ENCODE measurements around the gene DRC1.
A peak's percentile ranks its signal among the peaks of the same experiment; 100 is the strongest.
"Not testable (repeated sequence)": the region's sequence is repeated elsewhere in the genome, so short reads cannot be mapped to it uniquely, and the experiment has no call there.

DRC1 gene

DNA sequence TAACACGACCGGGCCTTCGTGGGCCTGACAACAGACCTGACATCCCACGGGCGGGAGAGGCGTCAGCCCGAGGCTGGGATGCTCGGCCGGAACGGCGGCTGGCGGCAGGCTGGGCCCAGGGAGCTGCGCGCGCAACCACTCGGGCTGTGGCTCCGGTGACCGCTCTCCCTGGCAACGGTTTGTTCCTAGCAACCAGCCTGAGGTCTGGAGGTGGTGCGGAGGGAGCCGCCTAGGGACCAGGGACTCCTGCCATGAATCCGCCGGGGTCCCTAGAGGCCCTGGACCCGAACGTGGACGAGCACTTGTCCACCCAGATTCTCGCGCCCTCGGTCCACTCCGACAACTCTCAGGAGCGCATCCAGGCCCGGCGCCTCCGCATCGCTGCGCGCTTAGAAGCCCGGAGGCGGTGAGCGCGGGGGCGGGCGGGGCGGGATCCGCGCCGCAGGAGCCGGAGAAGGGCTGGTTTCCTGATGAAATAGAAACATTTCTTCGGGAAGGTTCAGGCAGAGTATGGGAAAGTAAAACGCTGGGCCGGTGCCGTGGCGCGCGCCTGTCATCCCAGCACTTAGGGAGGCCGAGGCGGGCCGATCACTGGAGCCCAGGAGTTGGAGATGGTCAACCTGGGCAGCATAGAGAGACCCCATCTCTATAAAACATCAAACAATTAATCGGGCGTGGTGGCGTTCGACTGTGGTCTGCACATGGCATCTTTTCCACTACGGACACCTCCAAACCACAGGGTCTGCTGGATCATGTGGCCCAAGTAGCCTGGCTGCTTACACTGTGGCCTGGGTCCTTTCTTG, at the start of gene DRC1:
TSS of gene DRC1 (plus strand) at position 182 of the 803 bp plus-strand sequence. CDS start at position 252, 70 bp downstream.
- ATAC-seq = no peak
- peak; percentile 47 for DNase-seq

DNA sequence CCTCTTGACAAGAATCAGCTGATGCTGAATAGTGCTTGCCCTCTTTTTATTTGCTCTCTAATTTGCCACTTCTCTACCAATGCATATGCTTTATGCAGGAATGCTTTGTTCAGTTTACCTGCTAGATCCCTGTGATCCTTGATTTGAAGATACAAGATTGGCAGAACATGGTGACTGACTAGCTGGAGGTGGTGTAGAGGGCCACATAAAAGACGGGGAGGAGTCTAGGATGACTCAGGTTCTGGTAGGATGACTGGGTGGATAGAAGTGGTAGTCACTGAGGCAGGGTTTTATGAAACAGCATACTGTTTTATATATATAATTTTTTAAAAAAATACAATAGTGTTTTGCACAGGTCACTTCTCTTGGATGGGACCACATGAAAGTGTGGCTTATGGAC, 48.8 kb upstream of the DRC1 start:
- ATAC-seq (peak; percentile 97), DNase-seq (peak; percentile 23)

DNA sequence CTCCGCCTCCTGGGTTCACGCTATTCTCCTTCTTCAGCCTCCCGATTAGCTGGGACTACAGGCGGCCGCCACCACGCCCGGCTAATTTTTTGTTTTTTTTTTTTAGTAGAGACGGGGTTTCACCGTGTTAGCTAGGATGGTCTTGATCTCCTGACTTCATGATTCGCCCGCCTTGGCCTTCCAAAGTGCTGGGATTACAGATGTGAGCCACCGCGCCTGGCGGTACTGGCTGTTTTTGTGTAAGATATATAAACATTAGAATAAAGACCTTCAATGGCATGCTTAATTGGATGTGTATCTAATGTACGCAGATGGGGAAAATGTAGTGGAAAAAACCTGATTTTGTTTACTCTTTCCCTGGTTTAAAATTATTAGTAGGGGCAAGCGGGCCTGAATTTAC, 47.3 kb upstream of the DRC1 start:
- not testable (repeated sequence) for ATAC-seq, DNase-seq

DNA sequence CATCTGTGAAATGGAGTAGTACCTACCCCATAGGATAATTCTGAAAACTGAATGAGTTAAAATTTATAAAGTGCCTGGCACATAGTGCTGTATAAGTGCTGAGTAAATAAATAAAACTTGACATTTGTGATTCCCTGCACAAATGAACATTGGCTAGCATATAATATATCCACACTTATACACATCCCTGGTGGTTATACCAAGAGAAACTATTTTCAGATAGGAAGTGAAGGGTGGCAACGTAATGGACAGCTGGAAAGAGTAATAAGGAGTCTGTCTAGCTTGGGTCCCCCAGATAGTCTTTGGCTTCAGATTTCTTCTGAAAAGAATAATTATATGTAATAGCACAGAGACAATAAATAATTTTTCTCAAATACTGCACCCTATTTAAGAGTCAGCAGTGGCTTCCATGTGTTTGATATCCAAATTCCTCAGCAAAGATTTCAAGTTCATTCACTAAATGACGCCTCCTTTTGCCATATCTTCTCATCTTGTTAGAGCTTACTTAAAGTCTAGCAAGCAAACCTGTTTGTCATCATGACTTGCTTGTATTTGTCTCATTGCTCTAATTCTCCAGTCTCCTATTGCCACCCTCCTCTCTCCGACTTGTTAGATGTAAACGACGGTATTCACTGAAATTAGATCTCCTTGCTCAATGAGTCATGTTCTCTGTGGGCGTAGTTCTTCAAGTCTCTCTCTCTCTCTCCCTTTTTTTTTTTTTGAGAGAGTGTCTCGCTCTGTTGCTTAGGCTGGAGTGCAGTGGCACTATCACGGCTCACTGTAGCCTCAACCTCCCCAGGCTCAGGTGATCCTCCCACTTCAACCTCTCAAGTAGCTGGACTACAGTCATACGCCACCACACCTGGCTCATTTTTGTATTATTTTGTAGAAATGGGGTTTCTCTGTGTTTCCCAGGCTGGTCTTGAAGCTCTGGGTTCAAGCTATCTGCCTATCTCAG, 46.4 kb upstream of the DRC1 start:
- DNase-seq = no peak
- ATAC-seq = no peak

DNA sequence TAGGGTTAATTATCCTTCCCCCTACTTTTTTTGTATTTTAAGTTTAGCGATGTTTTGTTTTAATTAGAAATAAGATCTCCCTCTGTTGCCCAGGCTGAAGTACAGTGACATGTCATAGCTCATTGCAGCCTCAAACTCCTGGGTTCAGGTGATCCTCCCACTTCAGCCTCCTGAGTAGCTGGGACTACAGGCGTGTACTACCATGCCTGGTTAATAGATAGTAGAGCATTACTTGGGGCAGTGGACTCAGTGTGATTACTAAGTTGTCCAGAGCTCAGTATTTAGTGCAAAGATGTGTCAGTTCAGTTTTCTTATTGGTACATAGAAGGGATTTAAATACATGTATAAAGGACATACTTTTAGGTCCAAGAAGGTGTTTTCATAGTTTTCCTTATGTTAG, 45.6 kb upstream of the DRC1 start:
- no peak for ATAC-seq
- no peak for DNase-seq

DNA sequence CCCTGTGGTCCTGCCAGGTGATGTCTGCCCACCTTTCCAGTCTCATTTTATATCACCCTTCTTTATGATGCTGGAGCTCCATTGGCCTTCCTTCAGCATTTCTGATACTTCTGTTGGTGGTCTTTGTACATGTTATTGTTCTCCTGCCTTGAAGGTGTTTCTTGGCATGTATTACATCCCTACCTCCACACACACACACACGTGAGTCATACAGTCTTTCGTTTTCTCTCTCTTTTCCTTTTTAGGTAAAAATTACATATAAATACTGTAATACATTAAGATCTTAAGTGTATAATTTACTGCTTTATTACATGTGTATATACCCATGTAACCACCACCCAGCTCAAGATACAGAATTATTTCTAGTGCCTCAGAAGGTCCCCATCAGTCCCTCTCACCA, 44.9 kb upstream of the DRC1 start:
- no peak for DNase-seq
- ATAC-seq = no peak

DNA sequence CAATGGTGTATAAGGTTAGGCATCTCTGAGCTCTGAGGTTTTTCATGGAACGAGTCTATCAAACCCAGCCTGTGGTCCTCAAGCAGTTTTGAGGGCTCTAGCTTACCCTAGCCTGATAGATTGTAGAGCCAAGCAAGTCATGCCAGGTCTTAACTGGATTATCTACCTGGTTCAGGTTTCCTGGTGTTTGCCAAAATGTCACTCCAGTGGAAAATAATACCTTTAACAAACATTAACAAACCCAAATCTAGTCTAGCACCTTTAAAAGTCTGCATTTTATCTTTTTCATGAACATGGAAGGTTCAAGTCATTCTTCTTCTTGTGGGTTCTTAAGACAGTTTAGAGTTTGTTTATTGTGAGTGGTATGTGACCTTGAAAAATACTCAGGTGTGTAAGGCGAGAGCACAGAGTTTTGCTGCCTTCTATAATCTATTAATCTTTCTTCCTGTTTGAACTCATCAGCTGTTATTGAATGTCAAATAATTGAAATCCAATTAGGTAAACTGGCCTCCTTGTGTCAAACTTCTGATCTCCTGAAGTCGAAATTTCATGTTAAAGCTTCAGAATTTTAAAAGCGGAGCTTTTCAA, 41.7 kb upstream of the DRC1 start:
- DNase-seq (no peak), ATAC-seq (no peak)

DNA sequence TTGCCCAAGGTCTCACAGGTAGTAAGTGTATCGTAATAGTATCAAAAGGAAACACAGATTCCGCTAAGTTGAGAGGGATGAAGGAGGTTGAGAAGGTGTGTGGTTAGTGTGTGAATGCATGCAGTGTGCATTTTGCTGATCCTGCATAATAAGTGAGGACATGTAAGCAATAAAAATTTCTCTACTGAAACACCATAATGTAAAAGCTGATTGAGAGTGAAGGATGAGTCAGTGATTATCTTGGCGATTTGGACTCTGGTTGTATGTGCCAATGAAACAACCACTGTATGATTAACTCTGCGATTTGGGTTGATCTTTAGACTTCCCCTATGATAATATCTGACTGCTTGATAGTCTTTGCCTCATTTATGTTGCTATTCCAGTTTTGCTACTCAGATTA, 38.4 kb upstream of the DRC1 start:
- peak; percentile 77 for ATAC-seq
- no peak for DNase-seq

DNA sequence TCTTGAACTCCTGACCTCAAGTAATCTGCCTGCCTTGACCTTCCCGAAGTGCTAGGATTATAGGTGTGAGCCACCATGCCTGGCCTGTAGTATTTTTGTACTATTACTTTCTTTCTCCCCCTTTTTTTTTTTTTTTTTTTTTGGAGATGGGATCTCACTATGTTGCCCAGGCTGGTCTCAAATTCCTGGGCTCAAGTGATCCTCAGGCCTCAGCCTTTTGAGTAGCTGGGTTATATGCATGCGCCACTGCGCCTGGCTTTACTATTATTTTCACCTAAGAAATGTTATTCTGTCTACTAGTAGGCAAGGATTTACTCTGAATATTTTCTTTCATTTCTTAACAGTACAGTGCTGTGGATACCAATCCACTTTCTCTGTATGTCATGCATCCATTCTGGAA, 37.8 kb upstream of the DRC1 start:
- no peak for ATAC-seq
- no peak for DNase-seq

DNA sequence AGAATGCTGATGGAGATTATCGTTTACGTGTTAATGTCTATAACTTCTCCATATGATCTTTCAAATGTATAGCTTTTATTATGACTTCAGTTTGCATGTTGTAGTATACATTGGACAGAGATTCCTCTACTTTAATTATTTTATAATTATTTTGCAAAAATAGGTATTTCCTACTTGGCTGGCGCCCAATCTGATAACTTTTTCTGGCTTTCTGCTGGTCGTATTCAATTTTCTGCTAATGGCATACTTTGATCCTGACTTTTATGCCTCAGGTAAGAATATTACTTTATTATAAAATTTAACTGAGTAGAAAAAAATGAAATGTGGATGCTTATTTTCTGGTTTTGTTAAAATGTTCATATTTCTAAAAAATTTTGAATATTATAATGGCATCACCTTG, 37.1 kb upstream of the DRC1 start:
- DNase-seq (no peak), ATAC-seq (no peak)

DNA sequence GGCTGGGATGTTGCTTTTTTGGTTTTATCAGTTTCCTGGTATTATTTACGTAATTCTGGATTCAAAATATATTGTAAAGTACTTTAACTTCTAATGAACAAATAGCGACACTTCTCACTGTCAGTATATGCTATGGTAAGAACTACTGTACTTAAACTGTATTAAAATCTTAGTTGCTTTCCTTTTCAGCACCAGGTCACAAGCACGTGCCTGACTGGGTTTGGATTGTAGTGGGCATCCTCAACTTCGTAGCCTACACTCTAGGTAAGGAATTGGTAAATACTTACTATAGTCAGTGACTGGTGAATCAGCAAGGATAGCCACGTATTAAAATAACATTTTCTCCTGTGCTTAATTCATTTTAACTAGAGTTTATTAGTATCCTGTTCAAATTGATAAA, 34.8 kb upstream of the DRC1 start:
- DNase-seq = no peak
- no peak for ATAC-seq

DNA sequence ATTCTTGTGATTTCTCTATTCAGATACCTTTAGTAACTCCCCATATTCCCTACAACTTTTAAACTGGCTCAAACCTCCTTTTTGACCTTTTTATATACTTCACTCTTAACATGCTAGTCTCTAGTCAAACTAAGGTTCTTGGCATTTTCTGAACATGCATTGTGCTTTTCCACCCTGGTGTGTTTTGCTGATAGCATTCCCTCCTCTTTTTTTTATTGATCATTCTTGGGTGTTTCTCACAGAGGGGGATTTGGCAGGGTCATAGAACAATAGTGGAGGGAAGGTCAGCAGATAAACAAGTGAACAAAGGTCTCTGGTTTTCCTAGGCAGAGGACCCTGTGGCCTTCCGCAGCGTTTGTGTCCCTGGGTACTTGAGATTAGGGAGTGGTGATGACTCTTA, 32.1 kb upstream of the DRC1 start:
- not testable (repeated sequence) for ATAC-seq, DNase-seq

DNA sequence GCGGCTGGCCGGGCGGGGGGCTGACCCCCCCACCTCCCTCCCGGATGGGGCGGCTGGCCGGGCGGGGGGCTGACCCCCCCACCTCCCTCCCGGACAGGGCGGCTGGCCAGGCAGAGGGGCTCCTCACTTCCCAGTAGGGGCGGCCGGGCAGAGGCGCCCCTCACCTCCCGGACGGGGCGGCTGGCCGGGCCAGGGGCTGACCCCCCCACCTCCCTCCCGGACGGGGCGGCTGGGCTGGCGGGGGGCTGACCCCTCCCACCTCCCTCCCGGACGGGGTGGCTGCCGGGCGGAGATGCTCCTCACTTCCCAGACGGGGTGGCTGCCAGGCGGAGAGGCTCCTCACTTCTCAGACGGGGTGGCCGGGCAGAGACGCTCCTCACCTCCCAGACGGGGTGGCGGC, 30.8 kb upstream of the DRC1 start:
- DNase-seq, ATAC-seq: not testable (repeated sequence)

DNA sequence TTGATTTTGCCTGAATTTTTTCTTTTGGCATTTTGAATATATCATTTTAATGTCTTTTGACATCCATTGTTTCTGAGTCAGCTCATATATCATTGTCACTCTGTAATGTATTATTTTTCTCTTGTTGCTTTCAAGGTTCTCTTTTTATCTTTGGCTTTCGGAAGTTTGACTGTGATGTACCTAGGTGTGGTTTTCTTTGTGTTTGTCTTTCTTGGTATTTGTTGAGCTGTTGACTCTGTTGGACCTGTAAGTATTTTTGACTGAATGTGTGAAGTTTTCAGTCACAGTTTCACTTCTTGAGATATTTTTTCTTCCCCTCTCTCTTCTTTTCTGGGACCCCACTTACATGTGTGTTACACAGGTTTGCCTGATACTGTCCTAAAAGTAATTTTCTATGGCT, 24.9 kb upstream of the DRC1 start:
- DNase-seq (no peak), ATAC-seq (no peak)

DNA sequence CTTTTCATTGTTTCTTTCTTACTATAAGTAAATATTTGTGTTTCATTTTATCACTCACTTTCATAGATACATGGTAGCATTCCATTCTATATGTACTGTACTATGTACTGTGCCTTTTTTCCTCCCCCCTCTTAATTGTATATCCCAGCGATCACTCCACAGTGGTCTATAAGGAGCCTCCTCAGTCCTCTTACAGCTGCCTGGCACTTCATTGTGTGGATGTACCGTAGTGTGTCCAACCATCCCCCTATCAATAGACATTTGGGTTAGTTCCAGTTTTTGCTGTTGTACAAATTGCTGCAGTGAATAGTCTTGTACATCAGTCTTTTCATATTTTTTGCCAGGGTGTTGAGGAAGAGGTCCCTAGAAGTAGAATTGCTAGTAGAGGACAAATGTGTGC, 21.4 kb upstream of the DRC1 start:
- no peak for ATAC-seq
- DNase-seq = no peak

DNA sequence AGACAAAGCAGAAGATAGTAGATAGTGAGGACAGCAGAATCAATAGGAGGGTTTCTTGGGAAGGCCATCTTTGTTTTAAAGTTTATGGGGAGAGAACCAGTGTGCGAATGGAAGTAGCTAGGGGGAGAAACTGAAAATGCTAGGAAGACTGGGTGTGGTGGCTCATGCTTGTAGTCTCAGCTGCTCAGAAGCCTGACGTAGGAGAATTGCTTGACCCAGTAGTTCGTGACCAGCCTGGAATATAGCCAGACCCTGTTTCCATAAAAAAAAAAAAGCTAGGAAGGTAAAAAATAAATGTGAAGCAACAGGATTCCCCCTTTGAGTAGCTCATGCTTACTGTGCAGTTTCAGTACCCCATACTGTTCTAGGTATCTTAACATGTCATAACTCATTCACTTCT, 19.2 kb upstream of the DRC1 start:
- ATAC-seq = no peak
- no peak for DNase-seq

DNA sequence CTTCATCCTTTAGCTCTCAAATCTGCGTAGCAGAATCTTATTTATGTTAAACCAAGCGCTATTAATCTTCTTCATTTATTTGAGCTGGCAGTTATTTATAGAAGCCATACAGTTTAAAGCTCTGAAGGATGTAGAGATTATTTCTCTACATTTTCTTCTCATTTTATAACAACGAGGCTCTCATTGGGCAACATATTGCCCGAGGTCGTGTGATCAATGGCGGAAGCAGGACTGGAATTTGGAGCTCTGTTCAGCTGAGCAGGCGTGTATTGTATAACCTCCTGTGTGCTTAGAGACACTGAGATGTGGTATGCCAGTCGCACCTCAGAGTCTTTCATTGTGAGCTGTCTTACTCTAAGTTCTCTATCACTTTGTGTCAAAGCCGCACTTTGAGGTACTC, 17.5 kb upstream of the DRC1 start:
- no peak for ATAC-seq
- DNase-seq = no peak

DNA sequence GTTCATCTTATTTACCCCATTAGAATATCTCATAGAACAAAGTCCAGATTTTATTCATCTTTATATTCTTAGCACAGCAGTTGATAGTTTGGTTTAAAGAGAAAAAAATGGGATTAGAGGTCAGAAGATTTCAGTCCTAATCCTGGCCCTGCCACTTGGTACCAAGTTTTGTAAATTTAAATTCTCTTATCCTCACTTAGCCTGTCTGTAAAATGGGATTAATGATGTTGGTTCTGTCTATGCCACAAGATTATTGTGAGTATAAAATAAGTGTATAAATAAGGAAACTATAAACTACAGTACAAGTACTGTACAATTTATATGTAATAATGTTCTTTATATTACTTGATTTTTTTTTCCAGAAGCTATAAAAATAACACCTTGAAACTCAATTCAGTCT, 17.1 kb upstream of the DRC1 start:
- no peak for DNase-seq
- ATAC-seq = no peak

DNA sequence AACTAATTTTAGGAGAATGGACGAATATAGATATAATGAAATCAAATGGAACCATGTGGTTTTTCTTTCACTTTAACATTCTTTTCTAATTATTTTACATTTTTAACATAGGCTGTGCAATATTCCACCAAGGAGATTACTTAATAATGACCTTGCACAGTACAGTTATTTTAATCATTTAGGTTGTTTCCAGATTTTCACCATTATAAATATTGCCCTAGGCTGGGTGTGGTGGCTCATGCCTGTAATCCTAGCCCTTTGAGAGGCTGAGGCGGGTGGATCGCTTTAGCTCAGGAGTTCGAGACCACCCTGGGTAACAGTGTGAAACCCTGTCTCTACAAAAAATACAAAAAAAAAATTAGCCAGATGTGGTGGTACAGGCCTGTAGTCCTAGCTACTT, 14.5 kb upstream of the DRC1 start:
- DNase-seq = no peak
- ATAC-seq = no peak

DNA sequence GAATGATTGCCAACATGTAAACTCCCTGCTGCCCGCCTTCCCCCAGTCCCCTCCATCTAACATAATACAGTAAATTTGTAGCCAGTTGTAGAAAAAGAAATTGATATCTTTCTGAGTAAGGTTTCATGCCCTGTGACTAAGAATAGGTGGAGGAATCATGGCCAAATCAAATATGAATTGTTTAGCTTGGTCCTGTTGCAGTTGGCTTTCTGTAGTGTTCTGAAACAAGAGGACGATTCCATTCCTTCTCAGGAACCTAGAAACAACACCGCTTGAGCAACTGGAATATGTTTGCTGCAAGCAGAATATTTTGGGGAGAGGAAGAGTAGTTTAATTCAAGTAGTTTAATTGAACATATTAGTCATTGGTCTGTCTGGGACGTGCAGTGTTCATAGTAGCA, 7.0 kb upstream of the DRC1 start:
- DNase-seq (no peak), ATAC-seq (no peak)

DNA sequence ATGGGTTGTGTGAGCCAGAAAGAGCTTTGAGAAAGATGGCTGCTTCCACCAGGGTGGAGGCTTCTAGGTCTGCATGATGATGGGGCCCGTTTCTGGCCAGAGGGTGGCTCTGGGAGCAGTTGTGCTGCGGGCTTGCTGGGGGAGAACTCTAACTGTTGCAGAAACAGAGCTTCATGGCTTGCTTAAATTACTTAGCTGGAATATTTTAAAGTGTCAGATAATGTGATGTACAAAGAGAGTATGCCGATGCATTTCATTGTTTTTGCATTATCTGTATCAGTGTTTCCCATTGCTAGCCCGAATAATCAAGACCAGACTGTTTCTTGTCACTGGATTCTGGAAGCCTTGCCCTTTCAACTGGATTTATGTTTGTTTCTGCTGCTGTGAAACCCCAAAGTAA, 6.3 kb upstream of the DRC1 start:
- no peak for ATAC-seq
- no peak for DNase-seq

DNA sequence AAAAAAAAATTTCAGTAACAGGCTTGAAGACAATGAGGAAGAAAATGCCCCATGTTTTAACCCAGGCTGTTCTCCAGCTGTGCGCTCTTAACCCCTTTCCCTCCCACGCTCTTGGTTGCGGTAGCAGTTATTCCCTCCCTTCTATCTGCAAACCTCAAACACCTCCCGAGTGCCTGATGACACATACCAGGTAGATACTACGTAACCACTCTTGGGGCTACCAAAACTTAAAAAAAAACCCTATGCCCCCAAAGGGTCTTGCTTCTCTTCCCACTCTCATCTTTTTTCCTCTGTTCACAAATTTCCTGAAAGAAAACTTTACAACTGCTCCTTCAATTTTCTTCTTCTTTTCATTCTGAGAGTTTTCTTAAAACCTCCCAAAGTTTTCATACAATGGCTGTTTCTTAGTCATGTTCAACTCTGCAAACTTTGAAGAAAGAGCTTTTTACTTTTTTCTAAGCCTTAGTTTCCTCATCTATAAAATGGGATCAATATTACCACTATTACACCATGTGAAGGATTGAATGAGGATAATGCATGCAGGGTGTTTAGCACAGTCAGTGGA, 4.9 kb upstream of the DRC1 start:
- ATAC-seq (peak; percentile 87), DNase-seq (peak; percentile 48)

All from stimulated activated naive CD8-positive, alpha-beta T cell treated with anti-CD3 and anti-CD28 coated beads, Interleukin-15, Interleukin-2, amounts not matched to agents 100 U/mL and 50 U/mL, for 24 hours (primary cell).